GM21526 (cell line): ENCODE data around the gene PMPCA.
"Not testable (repeated sequence)": the region's sequence is repeated elsewhere in the genome, so short reads cannot be mapped to it uniquely, and the experiment has no call there.

Experiments used
- ATAC-seq: cut with Tn5 transposase; IDR thresholded peaks from one replicate; pipeline ENCODE4 v1.9.1; 2021; ENCODE audit warnings: moderate library complexity; ENCODE audit not compliant: unreplicated experiment, low FRiP score

PMPCA gene

GRCh38 chr9:136409557-136410455, 652 bp upstream of the PMPCA start:
- peak; percentile 26 for ATAC-seq

- ATAC-seq, result no peak
Measured at GRCh38 chr9:136411378-136411777, 920 bp downstream of the PMPCA start.

GRCh38 chr9:136412962-136413361, 2.5 kb downstream of the PMPCA start:
- ATAC-seq, result no peak

- no peak for ATAC-seq
Measured at GRCh38 chr9:136416427-136416826, 6.0 kb downstream of the PMPCA start.

- ATAC-seq, result no peak
Measured at GRCh38 chr9:136416914-136417313, 6.5 kb downstream of the PMPCA start.

GRCh38 chr9:136418182-136419091, 8.0 kb downstream of the PMPCA start:
- ATAC-seq, result no peak

- ATAC-seq, result no peak
Measured at GRCh38 chr9:136419092-136419420, 8.6 kb downstream of the PMPCA start.

GRCh38 chr9:136421791-136422190, 11.3 kb downstream of the PMPCA start:
- ATAC-seq, result no peak

- no peak for ATAC-seq
Measured at GRCh38 chr9:136422876-136423275, 12.4 kb downstream of the PMPCA start.

- no peak for ATAC-seq
Measured at GRCh38 chr9:136423432-136424146, 13.1 kb downstream of the PMPCA start.

- ATAC-seq, result no peak
Measured at GRCh38 chr9:136424750-136425362, 14.4 kb downstream of the PMPCA start.

GRCh38 chr9:136425367-136425766, 14.9 kb downstream of the PMPCA start:
- ATAC-seq, result not testable (repeated sequence)

GRCh38 chr9:136426787-136427186, 16.3 kb downstream of the PMPCA start:
- ATAC-seq, result no peak

- ATAC-seq, result no peak
Measured at GRCh38 chr9:136429075-136429628, 18.7 kb downstream of the PMPCA start.

GRCh38 chr9:136429683-136430491, 19.4 kb downstream of the PMPCA start:
- no peak for ATAC-seq

GRCh38 chr9:136430588-136431234, 20.3 kb downstream of the PMPCA start:
- no peak for ATAC-seq

- no peak for ATAC-seq
Measured at GRCh38 chr9:136431782-136432350, 21.4 kb downstream of the PMPCA start.

GRCh38 chr9:136432591-136432990, 22.1 kb downstream of the PMPCA start:
- ATAC-seq, result no peak
